ENCODE results near the gene PNKD. TPM values are rescaled to one million over a fixed set of nuclear protein-coding genes. Genes with fewer than 3 reads are reported as not detected.
A peak's percentile ranks its signal among the peaks of the same experiment; 100 is the strongest.

The PNKD gene
- total RNA-seq, 1 donor from 2014 or later, result 53.3 TPM

DNA sequence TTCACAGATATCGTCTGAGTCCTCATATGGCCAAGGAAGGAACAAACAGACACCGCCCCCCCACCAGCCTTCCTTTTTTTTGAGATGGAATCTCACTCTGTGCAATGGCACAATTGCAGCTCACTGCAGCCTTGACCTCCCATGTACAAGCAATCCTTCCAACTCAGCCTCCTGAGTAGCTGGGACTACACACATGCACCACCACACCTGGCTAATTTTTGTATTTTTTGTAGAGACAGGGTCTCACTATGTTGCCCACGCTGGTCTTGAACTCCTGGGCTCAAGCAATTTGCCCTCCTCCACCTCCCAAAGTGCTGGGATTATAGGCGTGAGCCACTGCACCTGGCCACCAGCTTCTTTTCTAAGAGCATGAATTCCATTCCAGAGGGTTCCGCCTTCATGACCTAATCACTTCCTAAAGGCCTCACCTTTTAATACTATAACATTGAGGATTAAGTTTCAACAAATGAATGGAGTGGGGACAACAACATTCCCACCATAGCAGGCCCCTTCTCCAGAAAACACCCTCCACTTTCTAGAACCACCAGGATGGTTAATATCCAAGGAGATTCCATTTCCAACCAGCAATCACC is 24.2 kb downstream of the PNKD start:
- no peak overlapping the region for H3K4me3 ChIP-seq (ENCODE audit: low read depth, low read length)
- DNase-seq (ENCODE audit: low read depth), result no peak
- TF ChIP-seq, protein P1, sequence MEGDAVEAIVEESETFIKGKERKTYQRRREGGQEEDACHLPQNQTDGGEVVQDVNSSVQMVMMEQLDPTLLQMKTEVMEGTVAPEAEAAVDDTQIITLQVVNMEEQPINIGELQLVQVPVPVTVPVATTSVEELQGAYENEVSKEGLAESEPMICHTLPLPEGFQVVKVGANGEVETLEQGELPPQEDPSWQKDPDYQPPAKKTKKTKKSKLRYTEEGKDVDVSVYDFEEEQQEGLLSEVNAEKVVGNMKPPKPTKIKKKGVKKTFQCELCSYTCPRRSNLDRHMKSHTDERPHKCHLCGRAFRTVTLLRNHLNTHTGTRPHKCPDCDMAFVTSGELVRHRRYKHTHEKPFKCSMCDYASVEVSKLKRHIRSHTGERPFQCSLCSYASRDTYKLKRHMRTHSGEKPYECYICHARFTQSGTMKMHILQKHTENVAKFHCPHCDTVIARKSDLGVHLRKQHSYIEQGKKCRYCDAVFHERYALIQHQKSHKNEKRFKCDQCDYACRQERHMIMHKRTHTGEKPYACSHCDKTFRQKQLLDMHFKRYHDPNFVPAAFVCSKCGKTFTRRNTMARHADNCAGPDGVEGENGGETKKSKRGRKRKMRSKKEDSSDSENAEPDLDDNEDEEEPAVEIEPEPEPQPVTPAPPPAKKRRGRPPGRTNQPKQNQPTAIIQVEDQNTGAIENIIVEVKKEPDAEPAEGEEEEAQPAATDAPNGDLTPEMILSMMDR (conservative IDR thresholded peaks at IDR 0.05; ENCODE audit: low read depth, low read length), result no peak

- DNase-seq (ENCODE audit: low read depth), result no peak
- no peak overlapping the region for H3K4me3 ChIP-seq (ENCODE audit: low read depth, low read length)
- TF ChIP-seq, protein P1 (conservative IDR thresholded peaks at IDR 0.05; ENCODE audit: low read depth, low read length), result no peak
Measured at GRCh38 chr2:218295029-218295428, 24.7 kb downstream of the PNKD start.

- DNase-seq (ENCODE audit: low read depth), result no peak
Measured at GRCh38 chr2:218296200-218296599, 25.9 kb downstream of the PNKD start.

DNA sequence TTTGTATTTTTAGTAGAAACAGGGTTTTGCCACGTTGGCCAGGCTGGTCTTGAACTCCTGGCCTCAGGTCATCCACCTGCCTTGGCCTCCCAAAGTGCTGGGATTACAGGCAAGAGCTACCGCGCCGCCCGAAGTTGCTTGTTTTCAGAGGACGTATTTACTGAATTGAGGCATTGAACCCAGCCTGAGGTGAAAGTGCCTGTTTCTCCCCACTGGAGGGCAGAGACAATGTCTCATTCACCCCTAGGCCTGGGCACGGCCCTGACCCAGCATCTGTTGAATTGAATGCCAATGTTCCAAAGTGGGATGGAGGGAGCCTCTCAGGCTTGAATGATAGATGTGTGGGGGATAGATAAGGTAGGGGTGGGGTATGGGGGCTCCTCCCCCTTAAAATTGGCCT is 26.5 kb downstream of the PNKD start:
- H3K4me3 ChIP-seq (ENCODE audit: low read depth, low read length), result no peak overlapping the region
- no peak for DNase-seq (ENCODE audit: low read depth)
- TF ChIP-seq, protein P1 (conservative IDR thresholded peaks at IDR 0.05; ENCODE audit: low read depth, low read length), result peak; percentile 7

More at GRCh38 chr2:218296200-218296599, 25.9 kb downstream of the PNKD start:
- TF ChIP-seq, protein P1 (conservative IDR thresholded peaks at IDR 0.05; ENCODE audit: low read depth, low read length), result no peak
- no peak overlapping the region for H3K4me3 ChIP-seq (ENCODE audit: low read depth, low read length)

DNA sequence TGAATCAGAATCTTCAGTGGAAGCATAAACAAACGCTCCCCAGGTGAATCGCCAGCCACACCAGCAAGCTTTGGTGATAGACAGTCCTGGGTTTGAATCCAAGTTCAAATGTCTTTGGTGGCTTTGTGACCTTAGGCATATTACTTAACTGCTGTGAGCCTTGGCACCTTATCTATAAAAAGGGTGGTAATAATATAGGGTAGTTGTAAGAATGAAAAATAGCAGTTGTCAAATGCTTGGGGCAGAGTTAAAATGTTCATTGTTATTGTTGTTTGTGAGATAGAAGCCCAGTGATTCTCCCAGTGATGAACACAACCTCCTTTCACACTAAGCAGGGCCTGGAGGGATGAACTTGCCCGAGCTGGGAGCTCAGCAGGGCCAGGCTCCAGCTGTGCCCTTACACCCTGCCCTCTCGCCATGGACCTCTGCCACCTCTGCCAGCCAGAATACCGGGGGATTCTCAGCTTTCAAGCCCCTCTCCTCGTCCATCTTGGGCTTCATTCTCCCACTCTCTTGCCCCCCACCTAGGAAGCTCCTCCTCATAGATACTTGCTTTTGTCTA is 28.1 kb downstream of the PNKD start:
- TF ChIP-seq, protein P1 (conservative IDR thresholded peaks at IDR 0.05; ENCODE audit: low read depth, low read length), result no peak
- DNase-seq (ENCODE audit: low read depth), result no peak
- no peak overlapping the region for H3K4me3 ChIP-seq (ENCODE audit: low read depth, low read length)

DNA sequence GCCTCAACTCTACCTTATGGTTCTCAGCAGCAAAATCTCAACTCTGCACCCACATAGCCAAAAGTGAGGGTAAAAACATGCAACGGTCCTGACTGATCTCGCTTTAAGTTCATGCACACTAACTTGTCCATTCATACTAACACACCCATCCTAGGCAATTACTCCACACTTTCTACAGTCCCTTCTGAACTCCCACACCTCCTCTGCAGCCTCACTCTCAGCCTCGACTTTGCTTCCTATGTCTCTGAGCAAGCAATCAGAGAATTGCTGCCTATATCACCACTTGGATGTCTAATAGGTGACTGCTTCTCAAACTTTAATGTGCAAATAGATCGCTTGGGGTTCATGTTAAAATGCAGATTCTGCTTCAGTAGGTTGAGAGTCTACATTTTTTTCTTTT is 29.8 kb downstream of the PNKD start:
- TF ChIP-seq, protein P1 (conservative IDR thresholded peaks at IDR 0.05; ENCODE audit: low read depth, low read length), result no peak
- H3K4me3 ChIP-seq (ENCODE audit: low read depth, low read length), result no peak overlapping the region
- DNase-seq (ENCODE audit: low read depth), result no peak
